ENCODE measurements around the gene USP49.
"Not testable (repeated sequence)": the region's sequence is repeated elsewhere in the genome, so short reads cannot be mapped to it uniquely, and the experiment has no call there.

USP49 gene

GRCh38 chr6:41895300-41896233 is at the start of gene USP49:
TSS of gene USP49 (minus strand) at chr6:41895375. CDS start at chr6:41806983, 88,392 bp downstream.
- H3K4me3 Mint-ChIP-seq, result no peak within 1 kb of the TSS
- H3K36me3 Mint-ChIP-seq (ENCODE audit: low read depth), result no peaks in the 10 kb centered on the region
- H3K9me3 Mint-ChIP-seq, result no peaks in the 10 kb centered on the region
- no peaks in the 10 kb centered on the region for H3K27me3 Mint-ChIP-seq
- H3K27ac Mint-ChIP-seq, result peak within 1 kb of the TSS; percentile 95
- peaks cover 10% of the 10 kb centered on the region for H3K4me1 Mint-ChIP-seq (ENCODE audit: low read depth)

- peaks cover 24% of the 10 kb centered on the region for H3K36me3 Mint-ChIP-seq (ENCODE audit: low read depth)
- H3K4me1 Mint-ChIP-seq (ENCODE audit: low read depth), result peaks cover 75% of the 10 kb centered on the region
- H3K9me3 Mint-ChIP-seq, result no peaks in the 10 kb centered on the region
- peak overlapping the region; percentile 82 for H3K27ac Mint-ChIP-seq
- H3K27me3 Mint-ChIP-seq, result no peaks in the 10 kb centered on the region
- no peak overlapping the region for H3K4me3 Mint-ChIP-seq
These were observed 48.3 kb upstream of the USP49 start for GRCh38 chr6:41943456-41943855.

GRCh38 chr6:41942882-41943281 is 47.7 kb upstream of the USP49 start:
- H3K4me1 Mint-ChIP-seq (ENCODE audit: low read depth), result peaks cover 78% of the 10 kb centered on the region
- peak overlapping the region; percentile 95 for H3K27ac Mint-ChIP-seq
- not testable (repeated sequence) for H3K27me3 Mint-ChIP-seq, H3K9me3 Mint-ChIP-seq
- peaks cover 30% of the 10 kb centered on the region for H3K36me3 Mint-ChIP-seq (ENCODE audit: low read depth)
- H3K4me3 Mint-ChIP-seq, result peak overlapping the region; percentile 87

GRCh38 chr6:41942067-41942851 is 47.1 kb upstream of the USP49 start:
- H3K27me3 Mint-ChIP-seq, result no peaks in the 10 kb centered on the region
- peaks cover 78% of the 10 kb centered on the region for H3K4me1 Mint-ChIP-seq (ENCODE audit: low read depth)
- H3K36me3 Mint-ChIP-seq (ENCODE audit: low read depth), result peaks cover 36% of the 10 kb centered on the region
- H3K9me3 Mint-ChIP-seq, result no peaks in the 10 kb centered on the region
- H3K4me3 Mint-ChIP-seq, result peak overlapping the region; percentile 87
- H3K27ac Mint-ChIP-seq, result peak overlapping the region; percentile 95

- Mint-ChIP-seq H3K4me3 (peak within 1 kb of the TSS; percentile 99), H3K4me1 (ENCODE audit: low read depth) (peaks cover 81% of the 10 kb centered on the region), H3K27ac (peak within 1 kb of the TSS; percentile 95)
These were observed 46.3 kb upstream of the USP49 start, which contains the start of gene CCND3 for GRCh38 chr6:41941280-41942066. TSS of gene CCND3 (minus strand) at chr6:41941808. CDS start at chr6:41941649, 159 bp downstream.

GRCh38 chr6:41940759-41941279 is 45.6 kb upstream of the USP49 start:
- H3K4me1 Mint-ChIP-seq (ENCODE audit: low read depth), result peaks cover 83% of the 10 kb centered on the region
- H3K9me3 Mint-ChIP-seq, result no peaks in the 10 kb centered on the region
- H3K27me3 Mint-ChIP-seq, result no peaks in the 10 kb centered on the region
- H3K27ac Mint-ChIP-seq, result peak overlapping the region; percentile 93
- H3K4me3 Mint-ChIP-seq, result peak overlapping the region; percentile 99
- H3K36me3 Mint-ChIP-seq (ENCODE audit: low read depth), result peaks cover 49% of the 10 kb centered on the region

More at GRCh38 chr6:41941280-41942066, 46.3 kb upstream of the USP49 start, which contains the start of gene CCND3:
- Mint-ChIP-seq H3K36me3 (ENCODE audit: low read depth) (peaks cover 44% of the 10 kb centered on the region), H3K27me3 (no peaks in the 10 kb centered on the region), H3K9me3 (no peaks in the 10 kb centered on the region)

- Mint-ChIP-seq H3K4me1 (ENCODE audit: low read depth) (peaks cover 83% of the 10 kb centered on the region), H3K4me3 (peak overlapping the region; percentile 99), H3K27ac (peak overlapping the region; percentile 93), H3K36me3 (ENCODE audit: low read depth) (peaks cover 56% of the 10 kb centered on the region), H3K9me3 (no peaks in the 10 kb centered on the region), H3K27me3 (no peaks in the 10 kb centered on the region)
These were observed 44.9 kb upstream of the USP49 start for GRCh38 chr6:41939848-41940758.

- peaks cover 64% of the 10 kb centered on the region for H3K36me3 Mint-ChIP-seq (ENCODE audit: low read depth)
- H3K27ac Mint-ChIP-seq, result peak overlapping the region; percentile 93
- H3K9me3 Mint-ChIP-seq, result no peaks in the 10 kb centered on the region
These were observed 44.1 kb upstream of the USP49 start for GRCh38 chr6:41939176-41939847.

GRCh38 chr6:41938590-41939175 is 43.5 kb upstream of the USP49 start:
- Mint-ChIP-seq H3K4me3 (peak overlapping the region; percentile 99), H3K27me3 (no peaks in the 10 kb centered on the region), H3K27ac (peak overlapping the region; percentile 93), H3K4me1 (ENCODE audit: low read depth) (peaks cover 80% of the 10 kb centered on the region), H3K36me3 (ENCODE audit: low read depth) (peaks cover 68% of the 10 kb centered on the region), H3K9me3 (no peaks in the 10 kb centered on the region)

More at GRCh38 chr6:41939176-41939847, 44.1 kb upstream of the USP49 start:
- H3K4me1 Mint-ChIP-seq (ENCODE audit: low read depth), result peaks cover 83% of the 10 kb centered on the region
- peak overlapping the region; percentile 99 for H3K4me3 Mint-ChIP-seq
- no peaks in the 10 kb centered on the region for H3K27me3 Mint-ChIP-seq

- peaks cover 71% of the 10 kb centered on the region for H3K36me3 Mint-ChIP-seq (ENCODE audit: low read depth)
- H3K9me3 Mint-ChIP-seq, result no peaks in the 10 kb centered on the region
- peak overlapping the region; percentile 93 for H3K27ac Mint-ChIP-seq
- H3K4me1 Mint-ChIP-seq (ENCODE audit: low read depth), result peaks cover 74% of the 10 kb centered on the region
- peak overlapping the region; percentile 99 for H3K4me3 Mint-ChIP-seq
- no peaks in the 10 kb centered on the region for H3K27me3 Mint-ChIP-seq
These were observed 42.8 kb upstream of the USP49 start for GRCh38 chr6:41937861-41938574.

GRCh38 chr6:41937472-41937860 is 42.3 kb upstream of the USP49 start:
- peak overlapping the region; percentile 93 for H3K27ac Mint-ChIP-seq

More at GRCh38 chr6:41937472-41937860, 42.3 kb upstream of the USP49 start:
- Mint-ChIP-seq H3K27me3 (no peaks in the 10 kb centered on the region), H3K4me3 (peak overlapping the region; percentile 99), H3K4me1 (ENCODE audit: low read depth) (peaks cover 70% of the 10 kb centered on the region), H3K36me3 (ENCODE audit: low read depth) (peaks cover 76% of the 10 kb centered on the region), H3K9me3 (no peaks in the 10 kb centered on the region)
